HG03175 (cell line): ENCODE measurements around the gene TRNP1.
"Not testable (repeated sequence)": the region's sequence is repeated elsewhere in the genome, so short reads cannot be mapped to it uniquely, and the experiment has no call there.

Experiments
- ATAC-seq: cut with Tn5 transposase; IDR thresholded peaks from one replicate; pipeline ENCODE4 v1.9.1; 2021; ENCODE audit warnings: mild to moderate bottlenecking, moderate library complexity; ENCODE audit not compliant: unreplicated experiment

TRNP1 gene, protein sequence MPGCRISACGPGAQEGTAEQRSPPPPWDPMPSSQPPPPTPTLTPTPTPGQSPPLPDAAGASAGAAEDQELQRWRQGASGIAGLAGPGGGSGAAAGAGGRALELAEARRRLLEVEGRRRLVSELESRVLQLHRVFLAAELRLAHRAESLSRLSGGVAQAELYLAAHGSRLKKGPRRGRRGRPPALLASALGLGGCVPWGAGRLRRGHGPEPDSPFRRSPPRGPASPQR

DNA sequence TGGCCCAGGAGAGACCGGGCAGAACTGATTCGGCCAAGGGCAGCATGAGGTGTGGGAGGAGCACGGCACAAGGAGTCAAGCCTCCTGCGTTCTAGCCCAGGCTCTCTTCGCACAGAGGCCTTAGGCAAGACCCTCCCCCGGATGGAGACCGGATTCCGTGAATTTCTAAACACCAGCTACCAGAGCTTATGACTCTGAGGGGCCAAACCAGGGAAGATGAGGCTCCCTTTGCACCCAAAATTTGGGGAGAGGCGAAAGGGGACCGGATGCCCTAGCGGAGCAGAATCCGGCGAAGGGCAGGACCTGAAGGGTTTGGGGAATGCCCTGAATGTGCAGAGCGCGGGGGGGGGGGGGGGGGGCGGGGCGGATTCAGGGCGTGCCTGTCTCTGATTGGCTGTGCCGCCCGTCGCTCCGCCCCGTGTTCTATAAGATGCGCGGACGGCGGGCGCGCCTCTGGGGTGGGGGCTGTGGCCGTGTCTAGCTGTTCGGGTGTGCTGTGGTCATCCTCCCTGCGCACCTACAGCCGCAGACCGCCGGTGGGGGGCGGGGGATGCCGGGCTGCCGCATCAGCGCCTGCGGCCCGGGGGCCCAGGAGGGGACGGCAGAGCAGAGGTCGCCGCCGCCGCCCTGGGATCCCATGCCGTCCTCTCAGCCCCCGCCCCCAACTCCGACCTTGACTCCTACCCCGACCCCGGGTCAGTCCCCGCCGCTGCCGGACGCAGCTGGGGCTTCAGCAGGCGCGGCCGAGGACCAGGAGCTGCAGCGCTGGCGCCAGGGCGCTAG, at the start of gene TRNP1:
TRNP1 (plus strand) TSS at position 456 of the 783 bp plus-strand sequence; CDS start at position 551, 95 bp downstream.
- no peak for ATAC-seq

- ATAC-seq: no peak
Observed at GRCh38 chr1:26945138-26945537, 48.4 kb upstream of the TRNP1 start.

DNA sequence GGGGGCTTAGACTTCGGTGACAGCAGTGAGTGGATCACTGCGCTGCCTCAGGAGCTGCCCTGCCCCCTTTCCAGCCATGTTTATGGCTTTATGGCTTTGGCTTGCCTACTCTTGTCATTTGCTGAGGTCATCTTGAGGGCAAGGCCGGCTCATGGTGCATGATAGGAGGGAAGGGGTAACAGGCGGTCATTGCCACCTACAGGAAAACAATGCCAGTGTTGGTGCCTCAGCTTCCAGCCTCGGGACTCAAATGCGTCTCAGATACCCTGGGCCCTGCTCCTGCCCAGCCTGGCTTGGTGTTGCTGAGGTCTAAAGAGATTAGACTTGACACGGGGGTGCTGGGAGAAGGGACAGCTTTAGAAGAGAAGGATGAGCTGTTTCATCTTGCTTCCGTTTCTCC, 47.8 kb upstream of the TRNP1 start:
- no peak for ATAC-seq

GRCh38 chr1:26946270-26946669, 47.2 kb upstream of the TRNP1 start:
- ATAC-seq: no peak

DNA sequence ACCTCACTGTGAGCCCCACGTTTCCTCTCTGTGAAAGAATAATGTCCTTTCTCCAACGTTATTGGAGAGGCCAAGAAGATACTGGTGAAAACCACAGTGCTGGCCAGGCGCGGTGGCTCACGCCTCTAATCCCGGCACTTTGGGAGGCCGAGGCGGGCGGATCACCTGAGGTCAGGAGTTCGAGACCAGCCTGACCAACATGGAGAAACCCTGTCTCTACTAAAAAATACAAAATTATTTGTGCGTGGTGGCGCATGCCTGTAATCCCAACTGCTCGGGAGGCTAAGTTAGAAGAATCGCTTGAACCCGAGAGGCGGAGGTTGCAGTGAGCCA, 44.8 kb upstream of the TRNP1 start:
- not testable (repeated sequence) for ATAC-seq

- ATAC-seq: no peak
Observed at GRCh38 chr1:26949266-26949925, 44.1 kb upstream of the TRNP1 start.

DNA sequence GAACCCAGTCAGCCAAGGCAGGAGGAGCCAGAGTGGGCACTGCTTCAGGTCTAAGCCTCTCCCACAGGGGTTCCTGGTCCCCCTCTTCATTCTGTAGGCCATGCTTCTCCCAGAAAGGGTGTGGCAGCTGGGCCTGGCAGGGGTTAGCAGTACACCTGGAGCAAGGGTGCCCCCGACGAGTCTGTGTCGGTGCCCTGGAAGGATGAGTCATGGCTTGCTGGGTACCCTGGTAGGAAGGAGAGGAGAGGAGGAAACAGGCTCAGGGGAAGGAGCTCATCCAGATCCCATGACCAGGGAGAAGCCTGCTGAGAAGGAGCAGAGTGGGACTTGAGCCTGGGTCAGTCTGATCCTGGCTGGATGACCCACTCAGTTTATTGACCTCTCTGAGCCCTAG, 43.6 kb upstream of the TRNP1 start:
- ATAC-seq: no peak

DNA sequence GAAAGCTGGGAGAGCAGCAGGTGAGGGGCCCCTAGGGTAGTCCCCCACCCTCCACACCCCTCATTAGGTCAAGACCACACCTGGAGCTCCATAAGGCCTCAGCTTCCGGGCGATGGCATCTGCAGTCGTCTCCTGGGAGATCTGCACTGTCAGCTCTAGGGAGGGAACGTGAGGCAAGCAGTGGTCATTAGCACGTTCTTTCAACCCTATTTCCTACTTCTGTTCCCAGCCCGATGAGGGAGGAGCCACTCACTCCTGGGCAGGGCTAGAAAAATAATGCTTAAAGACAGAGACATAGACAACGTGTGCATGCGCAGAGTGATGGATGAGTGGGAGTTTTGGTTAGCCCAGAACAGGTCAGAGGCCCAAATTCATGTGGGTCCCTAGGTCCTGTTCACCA, 42.9 kb upstream of the TRNP1 start:
- no peak for ATAC-seq

GRCh38 chr1:26951216-26951615, 42.3 kb upstream of the TRNP1 start:
- ATAC-seq: no peak

GRCh38 chr1:26951821-26952497, 41.5 kb upstream of the TRNP1 start:
- no peak for ATAC-seq

DNA sequence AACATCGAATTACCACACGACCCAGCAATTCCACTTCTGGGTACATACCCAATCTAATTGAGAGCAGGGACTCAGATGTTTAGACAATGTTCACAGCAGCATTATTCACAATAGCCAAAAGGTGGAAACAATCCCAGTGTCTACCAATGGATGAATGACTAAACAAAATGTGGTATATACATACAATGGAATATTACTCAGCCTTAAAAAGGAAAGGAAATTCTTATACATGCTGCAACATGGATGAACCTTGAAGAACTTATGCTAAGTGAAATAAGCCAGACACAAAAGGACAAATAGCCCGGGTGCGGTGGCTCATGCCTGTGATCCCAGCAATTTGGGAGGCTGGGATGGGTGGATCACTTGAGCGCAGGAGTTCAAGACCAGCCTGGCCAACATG, 40.1 kb upstream of the TRNP1 start:
- ATAC-seq: no peak

GRCh38 chr1:26956321-26956720, 37.2 kb upstream of the TRNP1 start:
- ATAC-seq: no peak

DNA sequence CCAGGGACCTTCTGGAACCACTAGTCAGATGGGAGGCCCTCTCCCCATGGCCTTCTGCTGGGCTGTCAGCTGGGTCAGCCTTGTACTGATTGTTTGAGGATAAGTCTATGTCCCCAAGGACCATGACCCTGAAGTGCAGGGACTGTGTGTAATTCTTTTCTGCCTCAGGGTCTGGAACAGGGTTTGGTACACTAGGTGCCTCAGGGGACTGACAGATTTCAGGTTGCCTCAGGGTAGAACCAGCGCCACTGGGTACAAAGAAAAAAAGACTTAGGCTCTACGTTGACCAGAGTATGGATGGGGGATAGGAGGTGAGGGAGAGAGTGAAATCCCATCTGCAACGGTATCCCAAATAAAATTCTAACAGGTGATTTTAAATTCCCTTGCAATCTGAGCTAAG, 36.2 kb upstream of the TRNP1 start:
- no peak for ATAC-seq

GRCh38 chr1:26959270-26959669, 34.2 kb upstream of the TRNP1 start:
- no peak for ATAC-seq

GRCh38 chr1:26959722-26960624, 33.5 kb upstream of the TRNP1 start, which contains the start of gene KDF1:
KDF1 (minus strand) TSS chr1:26960468; CDS start chr1:26952380, 8,088 bp downstream.
- no peak for ATAC-seq

DNA sequence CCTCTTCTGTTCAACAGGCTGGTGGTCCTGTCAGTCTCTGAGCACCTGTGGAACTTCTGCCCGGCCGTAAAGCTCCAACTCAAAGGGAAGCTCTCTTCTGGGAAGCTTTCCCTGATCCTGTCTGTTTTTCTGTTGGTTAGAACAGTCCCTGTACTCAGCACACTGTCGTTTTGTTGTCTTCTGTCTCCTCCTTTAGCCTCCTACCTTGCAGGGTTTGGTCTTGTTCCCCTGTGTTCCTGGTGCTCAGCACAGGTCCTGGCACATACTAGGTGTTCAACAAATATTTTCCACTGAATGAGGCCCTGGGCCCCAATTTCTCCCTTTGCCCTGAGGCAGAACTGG, 32.9 kb upstream of the TRNP1 start:
- ATAC-seq: no peak

DNA sequence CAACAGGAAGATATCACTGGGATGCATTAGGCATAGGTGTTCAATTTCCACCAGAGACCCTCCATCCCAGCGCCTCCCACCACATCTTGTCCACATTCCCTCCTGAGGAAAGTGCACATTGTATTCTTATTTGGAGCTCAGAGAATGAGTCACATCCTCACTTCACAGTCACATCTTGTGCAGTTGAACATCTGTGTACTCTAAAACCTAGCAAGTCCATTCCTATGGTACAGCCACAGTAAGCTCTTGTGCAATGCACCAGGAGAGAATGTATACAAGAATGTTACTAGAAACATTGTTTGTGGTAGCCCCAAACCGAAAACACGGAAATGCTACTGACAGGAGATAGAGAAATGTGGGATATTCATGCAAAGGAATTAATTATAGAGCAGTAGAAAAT, 31.7 kb upstream of the TRNP1 start:
- ATAC-seq: no peak

DNA sequence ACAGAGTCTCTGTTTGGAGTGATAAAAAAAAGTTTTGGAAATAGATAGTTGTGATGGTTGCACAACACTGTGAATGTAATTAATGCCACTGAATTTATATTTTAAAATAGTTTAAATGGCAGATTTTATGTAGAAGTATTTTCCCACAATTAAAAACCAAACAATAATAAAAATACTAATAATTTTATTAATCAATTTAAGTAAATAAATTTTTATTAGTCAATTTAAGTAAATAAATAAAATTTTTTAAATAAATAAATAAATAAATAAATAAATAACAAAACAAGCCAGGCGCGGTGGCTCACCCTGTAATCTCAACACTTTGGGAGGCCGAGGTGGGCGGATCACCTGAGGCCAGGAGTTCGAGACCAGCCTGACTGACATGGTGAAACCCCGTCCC, 28.3 kb upstream of the TRNP1 start:
- no peak for ATAC-seq

- no peak for ATAC-seq
Observed at GRCh38 chr1:26965628-26966027, 27.9 kb upstream of the TRNP1 start.

DNA sequence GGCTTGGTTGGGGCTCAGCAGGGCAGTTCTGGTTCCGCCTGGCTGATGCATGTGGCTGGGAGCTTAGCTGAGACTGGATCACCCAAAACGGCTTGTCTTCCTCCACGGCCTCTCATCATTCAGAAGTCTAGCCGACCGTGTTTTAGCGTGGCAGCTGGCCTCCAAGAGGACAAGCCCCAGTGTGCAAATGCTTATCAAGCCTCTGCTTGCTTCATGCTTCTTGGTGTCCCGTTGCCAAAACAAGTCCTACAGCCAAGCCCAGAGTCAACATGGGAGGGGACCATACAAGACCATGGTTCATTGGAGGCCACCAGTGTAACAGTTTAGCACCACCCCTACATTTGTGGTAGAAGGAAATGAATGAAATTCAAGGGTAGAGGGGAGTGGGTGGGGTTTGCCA, 22.7 kb upstream of the TRNP1 start:
- no peak for ATAC-seq

- ATAC-seq: no peak
Observed at GRCh38 chr1:26971590-26971989, 21.9 kb upstream of the TRNP1 start.
